SU-DHL-6 (cell line): ENCODE measurements around the gene KLC4.
"Not testable (repeated sequence)": the region's sequence is repeated elsewhere in the genome, so short reads cannot be mapped to it uniquely, and the experiment has no call there.

Experiments
- CTCF ChIP-seq: fragments of 200-600 bp; sonication (generic); IDR thresholded peaks from one replicate; pipeline ENCODE4 v1.5.1; 2017; ENCODE audit warnings: antibody characterized with exemption, mild to moderate bottlenecking, low read length, moderate library complexity; ENCODE audit not compliant: insufficient read depth, poor library complexity, severe bottlenecking
- EZH2phosphoT487 ChIP-seq: fragments of 200-600 bp; sonication (generic), shearing (Covaris generic); conservative IDR thresholded peaks from 2 replicates; pipeline ENCODE4 v1.6.1; 2018; ENCODE audit warnings: mild to moderate bottlenecking, antibody characterized with exemption, low read length, moderate library complexity, mixed read lengths

GRCh38 chr6:43081922-43082321 is 22.5 kb downstream of the KLC4 start:
- not testable (repeated sequence) for TF ChIP-seq CTCF, EZH2phosphoT487
